Prostate gland (tissue), 2 donors: ENCODE results near the gene OPN4.

Source experiments
- POLR2A ChIP-seq: fragments of 450-650 bp; IDR thresholded peaks from one replicate; pipeline ENCODE4 v1.6.1; 2016; ENCODE audit warnings: antibody characterized with exemption, mild to moderate bottlenecking
- POLR2AphosphoS5 ChIP-seq: sonication (generic); formaldehyde crosslinking; IDR thresholded peaks from one replicate; pipeline ENCODE4 v1.6.1; 2017; ENCODE audit warnings: antibody characterized with exemption
- TF ChIP-seq, protein P1 (sequence below), 4 experiments: fragments of 200-600 bp in 2 of 4; fragments of 450-650 bp in 2 of 4; sonication (generic) in 2 of 4; IDR thresholded peaks; 1 replicate in 3 of 4; 2 replicates in 1 of 4; pipeline ENCODE4 v1.5.1; 2016 to 2019; ENCODE audit warnings: antibody characterized with exemption in 4 of 4, mild to moderate bottlenecking in 2 of 4, moderate library complexity in 2 of 4

GRCh38 chr10:86681047-86681446, 26.7 kb downstream of the OPN4 start:
- TF ChIP-seq, protein P1, sequence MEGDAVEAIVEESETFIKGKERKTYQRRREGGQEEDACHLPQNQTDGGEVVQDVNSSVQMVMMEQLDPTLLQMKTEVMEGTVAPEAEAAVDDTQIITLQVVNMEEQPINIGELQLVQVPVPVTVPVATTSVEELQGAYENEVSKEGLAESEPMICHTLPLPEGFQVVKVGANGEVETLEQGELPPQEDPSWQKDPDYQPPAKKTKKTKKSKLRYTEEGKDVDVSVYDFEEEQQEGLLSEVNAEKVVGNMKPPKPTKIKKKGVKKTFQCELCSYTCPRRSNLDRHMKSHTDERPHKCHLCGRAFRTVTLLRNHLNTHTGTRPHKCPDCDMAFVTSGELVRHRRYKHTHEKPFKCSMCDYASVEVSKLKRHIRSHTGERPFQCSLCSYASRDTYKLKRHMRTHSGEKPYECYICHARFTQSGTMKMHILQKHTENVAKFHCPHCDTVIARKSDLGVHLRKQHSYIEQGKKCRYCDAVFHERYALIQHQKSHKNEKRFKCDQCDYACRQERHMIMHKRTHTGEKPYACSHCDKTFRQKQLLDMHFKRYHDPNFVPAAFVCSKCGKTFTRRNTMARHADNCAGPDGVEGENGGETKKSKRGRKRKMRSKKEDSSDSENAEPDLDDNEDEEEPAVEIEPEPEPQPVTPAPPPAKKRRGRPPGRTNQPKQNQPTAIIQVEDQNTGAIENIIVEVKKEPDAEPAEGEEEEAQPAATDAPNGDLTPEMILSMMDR (IDR thresholded peaks at IDR 0.05): no peak
- TF ChIP-seq POLR2AphosphoS5: no peak
- no peak for TF ChIP-seq POLR2A
